H1 (cell line): ENCODE measurements around the gene COPZ1. TPM values are rescaled to one million over a fixed set of nuclear protein-coding genes. Genes with fewer than 3 reads are reported as not detected.

Source experiments
- CTCF ChIA-PET: fragments of 300-600 bp; sonication (Branson Sonifier 250); formaldehyde crosslinking; loops from one replicate; lab custom pipeline; 2021; ENCODE audit not compliant: partially characterized antibody; lab: Charles Lee
- POLR2A ChIA-PET: fragments of 300-600 bp; sonication (Branson Sonifier 250); formaldehyde crosslinking; loops from one replicate; lab custom pipeline; 2021; ENCODE audit warnings: inconsistent platforms; ENCODE audit not compliant: partially characterized antibody; lab: Charles Lee
- DNase-seq, 2 experiments: peaks; one replicate each; pipeline versions ENCODE4 v3.0.0 to v3.0.0-alpha.2; 2010 to 2022; ENCODE audit warnings: low spot score in 2 of 2, low read depth in 1 of 2, mixed read lengths in 1 of 2
- FAIRE-seq: peaks from 2 replicates; lab custom pipeline; 2011; peaks lifted over from hg19 to GRCh38; lab: Jason Lieb, UNC
- H2AFZ ChIP-seq: 2 replicates; pipeline ENCODE4 v1.8.1; 2012; ENCODE audit warnings: low read length, inconsistent platforms
- H2AK5ac ChIP-seq: 2 replicates; pipeline ENCODE4 v1.6.1; 2013; ENCODE audit warnings: low read depth, low read length
- H2BK120ac ChIP-seq: replicated peaks from 2 replicates; pipeline ENCODE3; 2013; ENCODE audit warnings: low read depth, low read length, inconsistent platforms
- H2BK12ac ChIP-seq: 2 replicates; pipeline ENCODE4 v1.6.1; 2013; ENCODE audit warnings: low read depth, low read length
- H2BK15ac ChIP-seq: 2 replicates; pipeline ENCODE4 v1.6.1; 2013; ENCODE audit warnings: low read length
- H2BK20ac ChIP-seq: 2 replicates; pipeline ENCODE4 v1.6.1; 2013; ENCODE audit warnings: low read length
- H2BK5ac ChIP-seq: 2 replicates; pipeline ENCODE4 v1.6.1; 2013; ENCODE audit warnings: low read depth, low read length
- H3K14ac ChIP-seq: 2 replicates; pipeline ENCODE4 v1.6.1; 2013; ENCODE audit warnings: inconsistent platforms; ENCODE audit not compliant: insufficient read length
- H3K18ac ChIP-seq: 2 replicates; pipeline ENCODE4 v1.6.1; 2013; ENCODE audit warnings: low read length; ENCODE audit errors: extremely low read depth
- H3K23ac ChIP-seq: 2 replicates; pipeline ENCODE4 v1.6.1; 2013; ENCODE audit warnings: inconsistent platforms; ENCODE audit not compliant: insufficient read length
- H3K23me2 ChIP-seq: 2 replicates; pipeline ENCODE4 v1.6.1; 2013; ENCODE audit warnings: low read depth, low read length
- H3K27ac ChIP-seq: 2 replicates; pipeline ENCODE4 v1.6.1; 2011; ENCODE audit warnings: low read depth, low read length, inconsistent platforms
- H3K27me3 ChIP-seq, 4 experiments: replicated peaks in 1 of 4; 1 replicate in 1 of 4; 2 replicates in 3 of 4; pipeline versions ENCODE4 v1.6.1 to v1.8.1; 2011 to 2013; ENCODE audit warnings: low read length in 3 of 4, mild to moderate bottlenecking in 3 of 4, inconsistent platforms in 2 of 4, mixed read lengths in 2 of 4, moderate library complexity in 1 of 4; ENCODE audit not compliant: control insufficient read depth in 3 of 4, insufficient read depth in 3 of 4; ENCODE audit errors: extremely low read depth in 1 of 4
- H3K36me3 ChIP-seq, 4 experiments: 2 replicates each; pipeline versions ENCODE4 v1.6.1 to v1.8.1; 2011 to 2013; ENCODE audit warnings: mild to moderate bottlenecking in 4 of 4, low read length in 3 of 4, moderate library complexity in 2 of 4, control low read depth in 1 of 4, inconsistent platforms in 1 of 4; ENCODE audit not compliant: insufficient read depth in 4 of 4, control insufficient read depth in 2 of 4
- H3K4ac ChIP-seq: replicated peaks from 2 replicates; pipeline ENCODE3; 2013; ENCODE audit warnings: low read length, low read depth, mixed read lengths, inconsistent platforms; ENCODE audit not compliant: insufficient read length
- H3K4me1 ChIP-seq, 4 experiments: replicated peaks in 1 of 4; 1 replicate in 1 of 4; 2 replicates in 3 of 4; pipeline versions ENCODE4 v1.6.1 to v1.8.1; 2011 to 2013; ENCODE audit warnings: low read length in 3 of 4, inconsistent platforms in 2 of 4, mixed read lengths in 1 of 4; ENCODE audit not compliant: insufficient read depth in 4 of 4, control insufficient read depth in 3 of 4
- H3K4me2 ChIP-seq, 2 experiments: 2 replicates each; pipeline versions ENCODE4 v1.6.1 to v1.8.1; 2011 to 2013; ENCODE audit warnings: low read depth in 2 of 2, low read length in 2 of 2, control low read depth in 1 of 2, inconsistent platforms in 1 of 2, mild to moderate bottlenecking in 1 of 2; ENCODE audit not compliant: insufficient read depth in 1 of 2
- H3K4me3 ChIP-seq, 4 experiments: fragments of 200-600, 300-600 bp in 1 of 4; sonication (generic), shearing (Covaris generic), sonication (Bioruptor Twin) in 1 of 4; 2 replicates each; pipeline versions ENCODE4 v1.5.1 to v1.8.1; 2011 to 2016; ENCODE audit warnings: low read length in 4 of 4, low read depth in 3 of 4, control low read depth in 2 of 4, inconsistent platforms in 2 of 4, mild to moderate bottlenecking in 2 of 4, mixed read lengths in 1 of 4, moderate library complexity in 1 of 4; ENCODE audit not compliant: insufficient read depth in 2 of 4; ENCODE audit errors: extremely low read depth in 1 of 4
- H3K56ac ChIP-seq: replicated peaks from 2 replicates; pipeline ENCODE3; 2013; ENCODE audit warnings: low read depth, mild to moderate bottlenecking, mixed read lengths, low read length, inconsistent platforms; ENCODE audit not compliant: insufficient read length
- H3K79me1 ChIP-seq: 2 replicates; pipeline ENCODE4 v1.6.1; 2013; ENCODE audit warnings: low read depth, low read length, control low read depth
- H3K79me2 ChIP-seq, 2 experiments: 2 replicates each; pipeline versions ENCODE4 v1.6.1 to v1.8.1; 2012 to 2013; ENCODE audit warnings: low read length in 2 of 2, mild to moderate bottlenecking in 2 of 2, inconsistent platforms in 1 of 2; ENCODE audit not compliant: insufficient read depth in 2 of 2, control insufficient read depth in 1 of 2
- H3K9ac ChIP-seq, 4 experiments: replicated peaks in 1 of 4; 1 replicate in 1 of 4; 2 replicates in 3 of 4; pipeline versions ENCODE4 v1.6.1 to v1.8.1; 2011 to 2013; ENCODE audit warnings: low read depth in 3 of 4, low read length in 3 of 4, control low read depth in 2 of 4, mild to moderate bottlenecking in 2 of 4, moderate library complexity in 2 of 4, inconsistent platforms in 1 of 4; ENCODE audit errors: extremely low read depth in 1 of 4
- H3K9me3 ChIP-seq, 2 experiments: 2 replicates each; pipeline versions ENCODE4 v1.6.1 to v1.8.1; 2012 to 2013; ENCODE audit warnings: mild to moderate bottlenecking in 2 of 2, moderate library complexity in 2 of 2, control low read depth in 1 of 2, inconsistent platforms in 1 of 2, low read depth in 1 of 2, low read length in 1 of 2, mixed read lengths in 1 of 2; ENCODE audit not compliant: insufficient read depth in 2 of 2
- H4K20me1 ChIP-seq, 2 experiments: replicated peaks in 1 of 2; 2 replicates each; pipeline versions ENCODE3 to v1.8.1; 2011 to 2013; ENCODE audit warnings: inconsistent platforms in 2 of 2, low read length in 2 of 2, mild to moderate bottlenecking in 1 of 2; ENCODE audit not compliant: insufficient read depth in 2 of 2, control insufficient read depth in 1 of 2
- H4K5ac ChIP-seq: 2 replicates; pipeline ENCODE4 v1.6.1; 2013; ENCODE audit warnings: low read length, low read depth, mixed read lengths, inconsistent platforms; ENCODE audit not compliant: insufficient read length
- H4K8ac ChIP-seq: 2 replicates; pipeline ENCODE4 v1.8.0; 2013; ENCODE audit warnings: mild to moderate bottlenecking, moderate library complexity, low read length, inconsistent platforms; ENCODE audit not compliant: insufficient read depth; ENCODE audit errors: extremely low read depth
- H4K91ac ChIP-seq: replicated peaks from 2 replicates; pipeline ENCODE3; 2013; ENCODE audit warnings: low read length, mixed read lengths, inconsistent platforms; ENCODE audit not compliant: insufficient read length
- BCL11A ChIP-seq, 2 experiments: IDR thresholded peaks; one replicate each; pipeline ENCODE4 v1.6.1; 2011; ENCODE audit warnings: low read depth in 2 of 2, low read length in 2 of 2, mild to moderate bottlenecking in 2 of 2
- CBX5 ChIP-seq: fragments of 300-800, 300-1000 bp; sonication (generic); IDR thresholded peaks from 2 replicates; pipeline ENCODE4 v1.7.1; 2016; ENCODE audit warnings: antibody characterized with exemption, low read length, low read depth
- CEBPB ChIP-seq: IDR thresholded peaks from 2 replicates; pipeline ENCODE4 v1.6.1; 2012; ENCODE audit warnings: low read depth, low read length
- CHD1 ChIP-seq: IDR thresholded peaks from 2 replicates; pipeline ENCODE4 v1.6.1; 2012; ENCODE audit warnings: low read depth, low read length, improper control_type of control experiment
- KDM5A ChIP-seq: fragments of 200-600 bp; IDR thresholded peaks from 2 replicates; pipeline ENCODE4 v1.7.1; 2012; ENCODE audit warnings: mild to moderate bottlenecking, low read length, inconsistent platforms, mixed read lengths
- POLR2A ChIP-seq, 2 experiments: IDR thresholded peaks; 1 replicate in 1 of 2; 2 replicates in 1 of 2; pipeline ENCODE4 v1.6.1; 2011; ENCODE audit warnings: low read depth in 2 of 2, low read length in 2 of 2, mild to moderate bottlenecking in 2 of 2; ENCODE audit errors: control extremely low read depth in 1 of 2
- RXRA ChIP-seq: IDR thresholded peaks from 2 replicates; pipeline ENCODE4 v1.6.1; 2011; ENCODE audit warnings: low read depth, mild to moderate bottlenecking, low read length, moderate library complexity; ENCODE audit not compliant: insufficient read depth
- SIX5 ChIP-seq: IDR thresholded peaks from 2 replicates; pipeline ENCODE4 v1.6.1; 2011; ENCODE audit warnings: mild to moderate bottlenecking, low read depth, low read length
- TAF7 ChIP-seq: optimal IDR thresholded peaks from 2 replicates; pipeline ENCODE3; 2011; ENCODE audit warnings: low read depth, mild to moderate bottlenecking, inconsistent platforms, low read length, moderate library complexity, borderline replicate concordance
- TCF12 ChIP-seq: IDR thresholded peaks from 2 replicates; pipeline ENCODE4 v1.6.1; 2011; ENCODE audit warnings: low read depth, mild to moderate bottlenecking, low read length
- YY1 ChIP-seq: IDR thresholded peaks from 2 replicates; pipeline ENCODE4 v1.6.1; 2011; ENCODE audit warnings: low read depth, mild to moderate bottlenecking, low read length
- WGBS, 2 experiments: shearing (Covaris generic) in 1 of 2; methylation state at CpG; one replicate each; pipeline versions ENCODE4 v1.1.6 to v1.1.7; 2013 to 2015; ENCODE audit warnings: low lambda C conversion rate in 2 of 2, mixed read lengths in 2 of 2, inconsistent platforms in 1 of 2, low coverage in 1 of 2, missing lambda C conversion rate in 1 of 2; ENCODE audit not compliant: insufficient replicate concordance in 2 of 2, insufficient coverage in 1 of 2, insufficient read length in 1 of 2; ENCODE audit errors: extremely low coverage in 1 of 2, missing lambda C conversion rate in 1 of 2; 5-methylcytosine and 5-hydroxymethylcytosine counted together
- polyA plus RNA-seq, 7 experiments: library from polyadenylated mRNA; depleted of rRNA in 3 of 7; stranded (reverse) in 5 of 7; unstranded in 2 of 7; fragments of >200 nt in 5 of 7; fragments of 200-250 nt in 2 of 7; gene quantifications; 1 replicate in 5 of 7; 2 replicates in 1 of 7; 4 replicates in 1 of 7; pipeline versions ENCODE4 v1.2.1 to v1.2.3, GENCODE V29; 2011 to 2013; ENCODE audit warnings: missing spikeins in 2 of 7, mixed read lengths in 2 of 7
- total RNA-seq: library from RNA; stranded (reverse); fragmentation: NEBNext Ultra II Directional; extraction: Animal tissue kit (Norgen Biotek cat#: 25700); gene quantifications from 2 replicates; pipeline ENCODE4 v1.2.1, GENCODE V29; 2021
- TF ChIP-seq, protein P1 (sequence below): IDR thresholded peaks from 2 replicates; pipeline ENCODE4 v1.6.1; 2012; ENCODE audit warnings: inconsistent platforms
- TF ChIP-seq, protein P2 (sequence below): IDR thresholded peaks from 2 replicates; pipeline ENCODE4 v1.6.1; 2012; ENCODE audit warnings: inconsistent platforms

COPZ1 gene
- total and polyA plus RNA-seq, 2 of the 8 experiments (the other 6 are each of a cell fraction or from before 2014, with no cell fraction given), result 103 to 133 TPM

GRCh38 chr12:54282949-54283593, 41.9 kb upstream of the COPZ1 start:
- H3K36me3 ChIP-seq, result peaks cover 43 to 79% (median 60%) of the 10 kb centered on the region in 4 experiments
- TF ChIP-seq CEBPB (no peak), TAF7 (no peak), POLR2A (IDR thresholded peaks at IDR 0.05; ENCODE audit: control extremely low read depth in 1 of 2, low read depth in 2 of 2, low read length in 2 of 2) (peak; percentile 77 to 81), TCF12 (no peak), CHD1 (0 out of 2 replicates have a peak, but pooled peaks have one; percentile 4), CBX5 (no peak), RXRA (no peak), SIX5 (no peak), YY1 (no peak), KDM5A (no peak), BCL11A (IDR thresholded peaks at IDR 0.05; ENCODE audit: low read depth in 2 of 2, low read length in 2 of 2) (no peak)
- TF ChIP-seq, protein P1, sequence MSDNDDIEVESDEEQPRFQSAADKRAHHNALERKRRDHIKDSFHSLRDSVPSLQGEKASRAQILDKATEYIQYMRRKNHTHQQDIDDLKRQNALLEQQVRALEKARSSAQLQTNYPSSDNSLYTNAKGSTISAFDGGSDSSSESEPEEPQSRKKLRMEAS, result no peak
- TF ChIP-seq, protein P2, sequence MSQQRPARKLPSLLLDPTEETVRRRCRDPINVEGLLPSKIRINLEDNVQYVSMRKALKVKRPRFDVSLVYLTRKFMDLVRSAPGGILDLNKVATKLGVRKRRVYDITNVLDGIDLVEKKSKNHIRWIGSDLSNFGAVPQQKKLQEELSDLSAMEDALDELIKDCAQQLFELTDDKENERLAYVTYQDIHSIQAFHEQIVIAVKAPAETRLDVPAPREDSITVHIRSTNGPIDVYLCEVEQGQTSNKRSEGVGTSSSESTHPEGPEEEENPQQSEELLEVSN, result no peak

More at GRCh38 chr12:54282949-54283593, 41.9 kb upstream of the COPZ1 start:
- no peak overlapping the region for H2BK20ac ChIP-seq
- no peak overlapping the region for H3K4ac ChIP-seq
- peaks cover under 1% of the 10 kb centered on the region for H3K79me1 ChIP-seq
- no peak overlapping the region for H3K14ac ChIP-seq
- H4K20me1 ChIP-seq, result peaks cover 18 to 23% of the 10 kb centered on the region in 2 experiments
- H3K9ac ChIP-seq, result peak overlapping the region in 3 of 4 experiments; percentile 42 to 66 (median 51); a peak in 3 of 7 replicates
- H2AK5ac ChIP-seq, result no peak overlapping the region
- H3K56ac ChIP-seq, result no peak overlapping the region
- 82% methylated on average over 11 of the region's 11 CpGs; no CpG with 5 or more reads in 1 of the 2 experiments for WGBS, 2 experiments
- peak overlapping the region; percentile 62 to 67 for H3K4me2 ChIP-seq
- no peaks in the 10 kb centered on the region for H3K9me3 ChIP-seq
- ChIA-PET POLR2A (interaction anchor here (0.6 to 15.0 kb wide), 18 partner anchors 11 to 1543 kb away, joined by 3 to 1006 read pairs (median 10); partner anchors contain the start of genes CBX5, COPZ1, HNRNPA1 and NFE2), CTCF (interaction anchor here (0.5 to 1.7 kb wide), 5 partner anchors 16 to 78 kb away, joined by 3 to 9 read pairs (median 3); no protein-coding TSS in a partner anchor)
- no peak overlapping the region for H2BK120ac ChIP-seq
- no peak for DNase-seq
- H3K4me1 ChIP-seq, result peaks cover 0 to 7% (median 4%) of the 10 kb centered on the region in 4 experiments; a peak in 5 of 7 replicates
- peak overlapping the region; percentile 70 to 99 (median 90); a peak in 6 of 8 replicates for H3K4me3 ChIP-seq
- H2BK5ac ChIP-seq, result no peak overlapping the region
- H3K79me2 ChIP-seq, result peaks cover 10 to 52% of the 10 kb centered on the region in 2 experiments
- no peak overlapping the region for H2AFZ ChIP-seq
- H2BK12ac ChIP-seq, result no peak overlapping the region
- FAIRE-seq, result no peak
- H3K18ac ChIP-seq, result no peak overlapping the region
- peaks cover 9% of the 10 kb centered on the region for H3K23me2 ChIP-seq
- no peak overlapping the region for H4K91ac ChIP-seq
- H4K8ac ChIP-seq, result no peak overlapping the region
- no peak overlapping the region for H3K27ac ChIP-seq
- H3K27me3 ChIP-seq, result no peaks in the 10 kb centered on the region
- H2BK15ac ChIP-seq, result no peak overlapping the region
- no peak overlapping the region for H4K5ac ChIP-seq
- H3K23ac ChIP-seq, result no peak overlapping the region
